AG04449 (cell line): ENCODE measurements around the gene S1PR2.
A peak's percentile ranks its signal among the peaks of the same experiment; 100 is the strongest.
"Not testable (repeated sequence)": the region's sequence is repeated elsewhere in the genome, so short reads cannot be mapped to it uniquely, and the experiment has no call there.

Source experiments
- CTCF ChIA-PET: fragments of 350-600 bp; formaldehyde crosslinking; extraction: SDS; loops from one replicate; lab custom pipeline; 2021; ENCODE audit warnings: antibody characterized with exemption; lab: Yijun Ruan, JAX
- POLR2A ChIA-PET: fragments of 400-600, 350-600 bp; formaldehyde crosslinking; extraction: SDS; loops from one replicate; lab custom pipeline; 2020; ENCODE audit warnings: antibody characterized with exemption, inconsistent platforms; lab: Yijun Ruan, JAX
- DNase-seq: peaks from one replicate; pipeline ENCODE4 v3.0.0-alpha.2; 2010; ENCODE audit warnings: low read depth, low spot score
- H3K4me3 ChIP-seq: 2 replicates; pipeline ENCODE4 v1.5.1; 2011; ENCODE audit warnings: low read depth, mild to moderate bottlenecking, control low read depth, low read length
- CTCF ChIP-seq: IDR thresholded peaks from one replicate; pipeline ENCODE4 v1.5.1; 2011; ENCODE audit warnings: mild to moderate bottlenecking, moderate library complexity, low read length, control low read depth, inconsistent platforms; ENCODE audit not compliant: insufficient read depth; ENCODE audit errors: missing control alignments

Gene S1PR2

DNA sequence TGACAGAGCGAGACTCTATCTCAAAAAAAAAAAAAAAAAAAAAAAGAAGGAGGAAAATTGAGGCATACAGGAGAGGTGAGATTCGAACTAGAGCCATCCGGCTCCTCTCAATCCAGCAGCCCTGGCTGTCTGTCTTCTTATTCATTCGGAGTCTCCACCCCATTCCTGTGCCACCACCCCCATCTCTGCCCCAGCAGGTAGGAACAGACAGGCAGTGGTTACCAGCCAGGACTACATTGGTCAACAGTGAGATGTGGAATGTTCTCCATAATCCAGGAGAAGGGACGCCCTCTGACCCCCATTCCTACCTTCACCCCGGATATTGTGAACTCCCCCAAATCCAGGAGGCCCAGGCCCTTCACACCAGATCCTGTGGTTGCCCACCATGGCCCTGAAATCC, 6.6 kb upstream of the S1PR2 start:
- ChIA-PET POLR2A (no interaction called here), CTCF (interaction anchor here (1.3 to 2.3 kb wide), 4 partner anchors 12 to 308 kb away, joined by 4 to 18 read pairs (median 6); no protein-coding TSS in a partner anchor)
- no peak overlapping the region for H3K4me3 ChIP-seq
- TF ChIP-seq CTCF: no peak
- DNase-seq: no peak

DNA sequence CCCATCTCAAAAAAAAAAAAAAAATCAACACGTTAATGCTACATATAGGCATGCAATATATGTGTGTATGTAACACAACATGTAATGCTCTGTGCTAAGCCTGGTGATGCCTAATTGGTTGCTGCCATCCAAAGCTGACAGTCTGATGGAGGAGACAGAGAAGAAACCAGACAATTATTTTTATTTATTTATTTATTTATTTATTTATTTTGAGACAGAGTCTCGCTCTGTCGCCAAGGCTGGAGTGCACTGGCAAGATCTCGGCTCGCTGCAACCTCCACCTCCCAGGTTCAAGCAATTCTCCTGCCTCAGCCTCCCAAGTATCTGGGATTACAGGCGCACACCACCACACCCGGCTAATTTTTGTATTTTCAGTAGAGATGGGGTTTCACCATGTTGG, 4.3 kb upstream of the S1PR2 start:
- POLR2A ChIA-PET, DNase-seq, H3K4me3 ChIP-seq: not testable (repeated sequence)
- CTCF ChIA-PET: interaction anchor here (0.8 to 2.4 kb wide), 2 partner anchors 9 to 15 kb away, joined by 3 to 11 read pairs; no protein-coding TSS in a partner anchor

DNA sequence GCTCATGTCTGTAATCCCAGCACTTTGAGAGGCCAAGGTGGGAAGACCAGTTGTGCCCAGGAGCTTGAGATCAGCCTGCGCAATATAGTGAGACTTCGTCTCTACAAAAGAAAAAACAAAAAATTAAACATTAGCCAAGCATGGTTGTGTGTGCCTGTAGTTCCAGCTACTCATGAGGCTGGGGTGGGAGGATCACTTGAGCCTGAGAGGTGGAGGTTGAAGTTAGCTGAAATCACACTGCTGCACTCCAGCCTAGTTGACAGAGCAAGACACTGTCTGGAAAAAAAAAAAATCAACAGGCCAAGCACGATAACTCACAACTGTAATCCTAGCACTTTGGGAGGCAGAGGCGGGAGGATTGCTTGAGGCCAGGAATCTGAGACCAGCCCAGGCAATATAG, 3.9 kb upstream of the S1PR2 start:
- ChIA-PET POLR2A (no interaction called here), CTCF (interaction anchor here (2.4 kb wide), 1 partner anchor 15 kb away, joined by 11 read pairs; no protein-coding TSS in a partner anchor)
- DNase-seq: no peak
- TF ChIP-seq CTCF: no peak
- H3K4me3 ChIP-seq: no peak overlapping the region

- H3K4me3 ChIP-seq: no peak overlapping the region
- TF ChIP-seq CTCF: no peak
- DNase-seq: no peak
- POLR2A ChIA-PET: no interaction called here
- CTCF ChIA-PET: no interaction called here
Measured at GRCh38 chr19:10233946-10234345, 2.8 kb upstream of the S1PR2 start.

GRCh38 chr19:10231612-10232228, 589 bp upstream of the S1PR2 start:
- POLR2A ChIA-PET: no interaction called here
- no peak for TF ChIP-seq CTCF
- peak overlapping the region; percentile 81 for H3K4me3 ChIP-seq
- CTCF ChIA-PET: interaction anchor here (0.7 to 1.3 kb wide), 4 partner anchors 18 to 300 kb away, joined by 3 to 7 read pairs (median 4); no protein-coding TSS in a partner anchor
- DNase-seq: no peak

GRCh38 chr19:10230173-10230860, 814 bp downstream of the S1PR2 start:
- CTCF ChIA-PET: interaction anchor here (0.6 to 2.1 kb wide), 4 partner anchors 11 to 85 kb away, joined by 3 to 17 read pairs (median 5); partner anchors contain the start of gene MRPL4
- no peak for TF ChIP-seq CTCF
- POLR2A ChIA-PET: interaction anchor here (0.6 kb wide), 1 partner anchor 75 kb away, joined by 3 read pairs; no protein-coding TSS in a partner anchor

More at GRCh38 chr19:10230173-10230860, 814 bp downstream of the S1PR2 start:
- no peak for DNase-seq
- peak overlapping the region; percentile 81 for H3K4me3 ChIP-seq
